Fibroblast of peridontal ligament (primary cell): ENCODE results near the gene GLI3.

Experiments
- DNase-seq: peaks from one replicate; pipeline ENCODE4 v3.0.0-alpha.2; 2010; ENCODE audit errors: extremely low read depth

GLI3 gene

DNA sequence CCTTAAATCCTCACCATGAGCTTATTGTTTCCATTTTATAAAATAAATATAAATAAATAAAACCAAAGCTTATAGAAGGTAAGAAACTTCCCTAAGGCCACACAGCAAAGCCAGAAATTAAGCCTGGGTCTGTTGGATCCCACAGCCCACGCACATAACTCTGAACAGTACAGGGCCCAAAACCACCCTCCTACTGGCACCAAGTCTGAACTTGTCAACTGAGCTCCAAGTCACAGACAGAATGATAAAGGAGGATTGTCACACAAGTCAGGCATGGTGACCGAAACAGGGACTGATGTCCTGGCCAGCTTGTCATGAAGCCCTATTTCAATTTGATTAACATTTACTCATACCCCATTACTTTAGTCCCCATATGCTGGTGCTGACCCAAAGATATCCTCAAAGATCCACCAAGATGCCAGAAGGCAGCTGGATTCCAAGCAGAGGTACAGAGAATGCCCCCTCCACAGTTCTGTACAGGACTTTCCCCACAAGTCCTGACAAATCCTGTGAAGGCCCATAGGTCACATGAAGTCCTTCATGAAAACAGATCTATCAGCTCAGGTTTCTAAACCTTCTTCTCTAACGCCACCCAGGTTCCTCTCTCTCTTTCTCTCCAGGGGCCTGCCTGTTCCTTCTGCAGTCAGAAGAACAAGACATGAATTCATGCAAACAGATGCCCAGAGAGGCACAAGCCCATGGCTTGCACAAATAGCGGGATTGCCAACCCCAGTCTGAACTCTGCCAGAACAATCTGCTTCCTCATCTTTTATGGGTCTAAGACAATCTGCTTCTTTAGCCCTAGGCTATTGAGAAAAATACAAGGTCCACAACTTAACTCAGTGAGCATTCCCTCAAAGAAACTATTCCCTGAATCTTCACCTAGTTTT is 60.9 kb downstream of the GLI3 start:
- DNase-seq, result no peak

DNA sequence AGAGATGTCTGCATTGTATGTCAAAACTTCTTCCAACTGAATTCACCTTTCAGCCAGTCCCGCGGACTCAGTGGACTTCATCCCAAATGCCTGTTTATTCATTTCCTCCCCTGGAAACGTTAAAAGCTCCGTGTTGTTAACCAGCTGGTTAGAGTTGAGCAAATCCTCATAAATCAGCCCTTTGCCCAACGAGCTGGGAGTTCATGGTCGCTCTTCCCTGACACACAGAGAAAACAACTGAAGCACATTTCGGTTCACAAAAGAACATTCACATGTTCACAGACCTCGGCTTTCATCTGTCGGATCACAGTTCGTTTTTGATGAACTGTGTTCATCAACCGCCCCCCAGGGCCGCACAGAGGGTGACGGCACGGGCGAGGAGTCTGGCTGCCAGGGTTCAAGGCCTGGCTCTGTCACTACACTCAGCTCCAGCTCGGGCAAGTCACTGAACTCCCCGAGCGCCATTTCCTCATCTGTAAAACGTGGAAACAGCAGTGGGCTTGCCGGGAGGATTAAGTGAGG is 62.6 kb downstream of the GLI3 start:
- no peak for DNase-seq

DNA sequence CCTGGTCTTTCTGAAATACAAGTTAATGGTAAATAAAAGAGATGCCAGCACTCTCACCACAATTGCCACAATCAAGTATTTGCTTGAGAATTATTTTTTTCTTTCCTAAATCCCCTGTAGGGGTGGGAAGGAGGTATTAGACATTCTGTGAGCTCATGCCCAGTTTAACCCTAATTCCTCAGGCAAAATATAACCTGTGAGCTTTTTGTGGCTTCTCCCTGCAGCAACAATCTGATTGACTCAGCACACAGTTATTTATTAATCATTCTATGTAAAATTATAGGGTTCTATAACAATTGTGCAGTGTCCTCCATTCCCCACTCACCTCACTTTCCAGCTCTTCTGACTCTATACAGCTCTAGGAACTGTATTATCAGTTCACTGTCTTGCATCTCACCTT is 66.3 kb downstream of the GLI3 start:
- no peak for DNase-seq

DNA sequence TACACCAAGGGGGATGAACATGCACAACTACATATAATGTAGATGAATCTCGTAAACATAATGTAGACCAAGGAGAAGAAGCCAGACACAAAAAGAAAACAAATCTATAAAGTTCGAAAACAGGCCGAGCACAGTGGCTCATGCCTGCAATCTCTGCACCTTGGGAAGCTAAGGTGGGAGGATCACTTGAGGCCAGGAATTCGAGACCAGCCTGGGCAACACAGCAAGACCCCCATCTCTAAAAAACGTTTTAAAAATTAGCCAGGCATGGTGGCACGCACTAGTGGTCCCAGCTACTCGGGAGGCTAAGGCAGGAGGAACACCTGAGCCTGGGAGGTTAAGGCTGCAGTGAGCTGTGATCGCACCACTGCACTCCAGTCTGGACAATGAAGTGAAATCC is 68.5 kb downstream of the GLI3 start:
- DNase-seq, result no peak

DNA sequence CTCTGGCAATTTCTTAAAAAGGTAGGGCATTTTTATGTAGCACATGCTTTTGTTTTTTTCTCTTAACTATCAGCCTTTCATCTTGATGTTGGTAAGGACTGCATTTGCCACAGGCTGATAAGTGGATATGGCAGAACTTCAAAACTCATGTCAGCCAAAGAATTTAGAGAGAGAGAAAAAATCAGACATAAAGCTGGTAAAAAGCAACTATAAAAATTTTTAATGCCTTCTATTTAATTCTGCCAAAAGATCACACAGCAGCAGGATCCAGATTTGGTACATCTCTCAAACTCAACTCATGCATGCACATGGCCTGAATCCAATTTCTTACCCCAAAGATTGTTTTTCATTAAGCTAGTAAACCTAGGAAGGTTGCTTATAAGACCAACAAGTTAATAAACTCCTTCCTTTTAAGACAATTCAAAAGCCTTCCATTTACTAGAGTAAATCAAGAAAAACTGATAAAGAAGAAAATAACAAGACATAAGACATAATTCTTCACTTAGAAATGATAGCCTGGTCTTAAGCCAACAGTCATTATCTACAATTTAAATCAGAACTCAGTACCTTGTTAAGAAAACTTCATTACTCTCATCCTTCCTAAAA is 69.3 kb downstream of the GLI3 start:
- DNase-seq, result peak; percentile 45

DNA sequence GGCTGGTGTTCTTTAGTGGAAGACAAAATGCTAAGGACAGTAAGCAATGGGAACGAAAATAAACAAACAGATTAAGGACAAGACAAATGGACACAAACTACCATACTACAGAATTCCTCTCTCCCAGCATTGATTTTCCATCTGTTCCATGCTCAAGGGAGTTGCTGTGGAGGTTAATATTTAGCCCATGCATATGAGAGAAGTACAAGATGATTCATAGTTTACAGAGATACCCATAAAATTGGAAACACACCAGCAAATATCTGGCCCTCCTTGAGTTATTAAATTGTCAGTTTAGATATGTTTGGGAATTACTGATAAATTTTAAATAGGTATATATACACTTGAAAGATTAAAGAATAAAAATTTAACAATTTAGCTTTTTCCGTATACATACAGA is 69.8 kb downstream of the GLI3 start:
- DNase-seq, result peak; percentile 23

DNA sequence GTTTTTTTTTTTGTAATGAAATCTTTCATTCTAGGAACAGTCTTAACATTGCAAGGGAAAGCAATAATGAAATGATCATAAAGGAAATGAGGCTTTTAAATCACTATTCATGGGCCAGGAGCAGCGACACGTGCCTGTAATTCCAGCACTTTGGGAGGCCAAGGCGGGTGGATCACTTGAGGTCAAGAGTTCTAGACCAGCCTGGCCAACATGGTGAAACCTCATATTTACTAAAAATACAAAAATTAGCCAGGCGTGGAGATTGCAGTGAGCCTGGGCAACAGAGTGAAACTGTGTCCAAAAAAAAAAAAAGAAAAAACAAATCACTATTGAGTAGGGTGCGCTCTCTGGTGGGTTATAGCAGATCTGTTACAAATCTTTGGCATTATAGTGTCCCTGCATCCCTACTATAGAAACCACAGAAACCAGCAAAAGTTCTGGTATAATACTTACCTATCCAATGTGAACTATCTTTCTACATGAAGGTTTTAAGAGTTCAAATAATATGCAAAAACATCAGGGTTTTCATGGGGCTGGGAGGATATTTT is 72.1 kb downstream of the GLI3 start:
- DNase-seq, result no peak

DNA sequence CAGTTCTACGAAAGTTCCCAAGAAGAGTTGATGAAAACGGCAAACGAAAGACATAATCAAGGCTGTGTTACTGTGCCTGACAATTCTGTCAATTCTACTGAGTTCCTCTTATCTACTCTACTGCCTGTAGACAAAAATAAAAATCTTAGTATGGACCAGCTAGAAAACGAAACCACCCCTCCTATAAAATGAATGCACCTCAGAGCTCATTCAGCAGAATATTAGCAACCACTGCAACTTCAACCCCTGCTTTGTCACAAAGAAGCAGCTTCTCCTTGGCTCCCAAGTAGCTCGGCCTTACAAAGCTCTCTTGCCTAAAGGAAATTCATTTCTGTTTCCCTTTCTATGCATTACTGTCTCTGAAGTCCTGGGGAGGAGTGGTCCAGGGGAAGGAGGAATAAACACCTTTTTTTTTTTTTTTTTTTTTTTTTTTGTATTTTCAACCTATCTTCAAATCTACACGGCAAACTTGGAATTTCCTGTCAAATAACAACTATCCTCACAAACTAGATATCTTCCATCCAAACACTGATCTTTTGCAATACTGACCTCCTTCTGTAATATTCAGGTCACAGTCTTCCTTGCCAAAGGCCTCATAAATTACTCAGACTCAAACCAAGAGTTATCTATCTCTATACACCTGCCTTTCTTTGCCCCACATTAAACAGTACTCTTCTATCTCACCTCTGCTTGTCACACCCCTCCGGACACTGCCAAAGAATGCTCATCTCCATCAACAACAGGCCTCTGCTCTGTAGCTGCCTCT is 74.3 kb downstream of the GLI3 start:
- no peak for DNase-seq

DNA sequence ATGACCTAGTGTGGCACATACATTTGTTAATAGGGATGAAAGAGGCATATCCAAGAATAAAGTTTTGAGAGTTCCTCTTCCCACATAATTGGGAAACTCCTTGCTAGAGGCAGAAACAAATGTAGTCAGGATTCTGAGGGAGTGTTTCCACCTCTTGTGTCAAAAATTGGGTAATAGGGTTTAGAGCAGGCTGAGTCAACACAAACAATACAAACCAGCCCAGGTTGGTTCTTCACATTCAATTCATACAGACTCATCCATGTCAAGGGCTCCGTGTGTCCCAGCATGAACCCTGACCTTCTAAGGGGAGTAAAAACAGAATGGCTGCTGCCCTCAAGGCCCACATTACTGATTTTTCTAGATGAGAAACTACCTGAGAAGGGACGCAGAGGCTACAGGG is 75.3 kb downstream of the GLI3 start:
- peak; percentile 13 for DNase-seq

DNA sequence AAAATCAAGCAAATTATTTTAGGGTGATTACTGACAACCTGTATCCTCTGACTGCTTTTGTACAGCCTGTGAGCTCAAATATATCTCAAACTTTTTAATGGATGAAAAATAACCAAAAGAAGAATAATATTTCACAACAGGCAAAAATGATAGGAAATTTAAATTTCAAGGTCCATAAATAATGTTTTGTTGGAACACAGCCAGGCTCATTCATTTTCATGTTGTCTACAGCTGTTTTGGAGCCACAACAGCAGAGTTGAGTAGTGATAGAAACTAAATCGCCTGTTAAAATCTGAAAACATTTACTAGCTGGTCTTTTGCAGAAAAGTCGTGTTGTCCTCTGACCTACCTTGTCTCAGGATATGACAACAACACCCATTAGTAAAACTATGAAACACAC is 75.9 kb downstream of the GLI3 start:
- no peak for DNase-seq

DNA sequence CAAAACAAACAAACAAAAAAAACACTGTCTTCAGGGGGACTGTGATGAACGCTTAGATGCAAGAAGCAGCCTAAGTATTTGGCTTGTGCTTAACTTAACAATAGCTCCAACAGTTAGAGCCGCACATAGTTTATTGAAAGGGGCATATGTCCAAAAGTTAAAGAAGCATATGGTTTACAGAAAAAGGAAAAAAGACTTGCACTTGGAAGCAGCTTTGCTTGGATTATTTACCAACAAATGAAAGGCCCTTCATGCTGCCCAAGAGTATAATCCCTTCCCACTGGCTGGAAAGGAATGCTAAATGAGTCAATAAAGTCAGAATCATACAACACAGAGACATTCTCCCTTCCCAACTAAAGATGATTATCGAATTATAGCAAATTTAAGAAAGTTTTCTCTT is 77.9 kb downstream of the GLI3 start:
- DNase-seq, result peak; percentile 75

DNA sequence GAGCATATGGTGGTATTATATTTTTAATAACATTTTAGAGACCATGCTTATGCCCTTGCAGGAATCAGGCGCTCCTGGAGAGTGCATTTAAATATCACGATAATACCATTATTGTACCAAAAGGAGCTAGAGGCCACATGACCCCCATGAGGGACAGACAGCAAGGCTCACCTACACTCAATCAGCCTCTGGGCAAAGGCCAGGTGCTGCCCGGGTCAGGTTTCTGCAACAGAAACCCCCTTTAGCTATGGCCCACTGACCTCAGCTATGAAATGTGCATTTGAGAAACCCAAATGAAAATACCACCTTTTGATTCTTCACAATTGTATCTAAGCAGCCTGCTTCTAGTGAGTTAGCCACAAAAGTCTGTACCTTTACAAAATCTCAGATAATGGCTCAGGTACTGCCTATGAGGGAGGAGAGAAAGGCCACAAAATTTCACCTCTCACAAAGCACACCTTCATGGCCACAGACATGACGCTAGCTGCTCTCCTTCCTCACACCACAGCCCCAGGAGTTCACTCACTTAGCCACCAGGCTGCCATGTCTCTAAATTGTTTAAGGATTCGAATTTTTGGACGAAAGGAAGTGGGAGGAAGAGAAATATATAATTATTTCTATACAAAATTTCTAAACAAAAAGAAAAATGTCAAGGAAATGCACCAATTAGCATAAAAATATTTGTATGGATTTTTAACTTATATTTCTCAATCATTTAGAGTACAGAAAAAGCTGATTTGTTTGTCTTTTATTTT is 79.9 kb downstream of the GLI3 start:
- no peak for DNase-seq

DNA sequence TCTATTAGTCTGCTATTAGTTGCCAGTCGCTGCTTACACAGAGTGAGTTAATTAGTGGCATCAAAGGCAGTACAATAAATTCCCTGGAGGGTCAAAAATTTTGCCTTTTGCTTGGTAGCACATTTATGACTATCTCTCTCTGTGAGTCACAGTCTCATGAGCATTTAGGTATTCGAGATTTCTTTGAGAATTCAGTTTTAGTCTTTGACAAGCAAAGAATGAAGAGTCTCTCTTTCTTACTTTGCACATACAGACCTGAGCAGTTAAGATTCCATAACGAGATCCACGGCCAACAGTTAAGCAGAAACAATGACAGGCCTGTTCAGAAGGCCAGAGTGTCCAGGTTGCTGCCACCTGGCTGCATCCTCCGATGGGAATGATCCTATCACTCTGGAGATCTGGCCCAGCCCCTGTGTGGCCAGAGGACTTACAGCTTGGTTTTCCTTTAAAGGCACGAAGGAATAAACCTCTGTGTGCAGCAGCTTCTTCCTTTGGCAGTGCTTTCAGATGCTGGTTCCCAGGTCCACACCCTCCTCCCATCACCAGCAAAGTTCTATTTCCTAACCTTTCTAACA is 80.6 kb downstream of the GLI3 start:
- DNase-seq, result peak; percentile 34

DNA sequence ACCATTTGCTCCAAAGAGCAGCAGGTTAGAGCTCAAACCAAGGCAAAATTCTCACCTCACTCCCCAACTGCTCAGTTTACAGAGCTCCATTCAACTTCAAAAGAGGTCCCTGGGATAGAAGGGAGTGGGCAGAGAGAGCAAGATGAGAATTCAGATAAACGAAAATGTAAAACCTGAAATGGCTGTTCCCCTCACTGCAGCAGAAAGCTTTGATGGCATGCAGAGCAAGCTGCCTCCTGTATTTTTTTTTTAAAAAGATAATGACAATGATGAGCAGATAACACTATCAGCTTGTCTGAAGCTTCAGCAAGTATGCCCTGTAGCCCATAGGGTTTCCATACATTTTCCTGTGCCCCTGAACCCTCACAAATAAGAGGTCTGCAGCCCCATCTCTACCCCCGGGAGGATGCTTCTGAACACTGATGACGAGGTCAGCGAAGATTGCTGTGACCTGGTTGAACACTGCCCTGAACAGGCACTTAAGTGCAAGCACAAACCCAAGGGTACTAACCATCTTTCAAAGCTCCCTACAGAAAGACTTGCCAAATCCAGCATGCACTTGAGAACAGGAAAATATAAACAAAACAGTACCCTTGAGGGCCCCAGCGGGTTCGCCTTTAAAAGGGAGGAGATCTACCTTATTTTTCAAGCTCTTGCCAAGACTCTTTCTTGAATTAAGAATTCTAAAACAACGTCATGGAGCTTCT is 81.3 kb downstream of the GLI3 start:
- DNase-seq, result no peak

DNA sequence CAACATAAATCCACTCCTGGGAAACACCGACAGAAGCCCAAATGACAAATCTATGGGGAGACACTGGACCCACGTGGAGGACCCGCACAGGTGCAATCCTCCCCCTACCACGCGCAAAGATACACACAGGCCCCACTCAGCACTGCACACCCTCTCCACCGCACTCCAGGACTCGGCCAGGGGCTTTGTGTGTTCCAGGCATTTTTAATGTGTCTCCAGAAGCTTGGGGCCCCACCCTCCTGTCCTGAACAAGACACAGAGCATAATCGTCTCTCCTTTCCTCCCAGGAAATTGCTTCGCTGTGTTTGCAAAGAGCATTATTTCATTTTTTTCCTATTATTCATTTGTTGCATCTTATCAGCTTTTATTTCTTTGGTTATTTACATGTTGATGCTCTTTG is 82.8 kb downstream of the GLI3 start:
- no peak for DNase-seq

DNA sequence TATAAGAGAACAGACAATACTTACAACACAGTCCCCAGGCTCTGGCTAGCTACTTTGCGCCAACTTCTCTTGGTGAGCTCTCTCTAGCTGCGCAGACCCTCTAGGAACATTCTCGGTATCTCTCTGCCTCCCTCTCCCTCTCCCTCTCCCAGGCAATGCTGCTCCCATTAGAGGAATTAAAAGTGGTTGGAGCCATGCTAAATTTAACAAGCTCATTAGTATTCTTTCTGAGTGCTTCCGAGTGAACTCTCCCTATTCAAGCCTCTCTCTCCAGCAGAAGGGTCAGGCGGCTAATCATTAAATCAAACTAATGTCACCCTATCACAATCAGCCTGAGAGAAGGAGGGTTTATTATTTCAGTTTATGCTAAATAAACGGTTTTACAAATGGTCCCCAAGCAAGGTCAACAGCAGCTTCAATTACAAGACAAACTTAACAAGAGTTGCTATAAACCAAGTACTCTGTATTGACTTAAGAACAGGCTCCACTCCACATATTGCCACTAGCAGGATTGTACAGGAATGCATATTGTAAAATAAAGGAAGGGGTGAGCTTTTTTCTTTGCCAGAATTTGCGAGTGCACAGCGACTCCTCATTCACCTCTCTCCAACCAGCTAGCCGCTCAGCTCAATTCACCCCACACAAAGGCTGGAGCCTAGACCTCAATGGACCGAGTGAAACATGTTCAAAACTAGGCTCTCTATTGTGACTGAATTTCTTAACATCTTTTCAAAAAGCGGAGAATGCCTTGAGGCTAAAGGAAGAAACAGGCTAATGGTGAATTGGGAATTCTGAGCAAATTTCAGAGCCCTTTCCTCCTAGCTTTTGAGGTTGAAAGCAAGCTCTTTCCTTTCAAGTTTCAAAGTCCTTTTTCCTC is 84.4 kb downstream of the GLI3 start:
- DNase-seq, result no peak

DNA sequence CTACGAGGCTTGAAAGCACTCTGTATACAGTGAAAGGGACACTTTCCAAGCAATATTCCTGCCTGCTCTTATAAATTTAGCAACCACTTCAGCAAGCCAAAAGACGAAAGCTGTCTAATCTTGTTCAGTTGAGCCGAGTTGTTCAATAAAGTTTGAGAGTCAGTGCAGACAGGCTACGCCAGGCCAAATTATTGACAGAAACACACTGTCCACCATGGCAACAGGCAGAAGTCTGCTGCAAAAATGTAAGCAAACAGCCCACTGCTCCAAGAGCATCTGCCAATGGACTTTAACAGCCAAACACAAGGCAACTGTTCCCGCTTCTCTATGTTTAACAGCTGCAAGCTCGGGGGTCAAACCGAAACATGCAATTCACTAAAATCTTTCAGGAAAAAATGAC is 85.7 kb downstream of the GLI3 start:
- peak; percentile 79 for DNase-seq

DNA sequence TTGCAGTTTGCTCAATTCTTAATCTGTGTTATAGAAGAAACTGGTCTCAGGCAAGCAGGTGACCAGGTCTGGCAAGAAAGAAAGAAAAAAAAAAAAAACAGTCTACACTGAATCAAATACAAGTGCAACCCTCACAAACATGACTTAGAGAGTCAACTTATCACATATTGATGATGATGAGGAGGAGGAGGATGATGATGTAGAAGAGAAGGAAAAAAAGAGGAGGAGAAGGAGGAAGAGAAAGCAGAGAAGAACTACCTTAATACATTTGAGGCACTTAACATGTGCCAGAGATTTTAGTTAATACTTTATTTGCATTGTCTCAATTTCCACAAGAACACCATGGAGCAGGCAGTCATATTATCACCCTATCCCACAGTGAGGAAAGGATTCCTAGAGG is 91.5 kb downstream of the GLI3 start:
- no peak for DNase-seq

DNA sequence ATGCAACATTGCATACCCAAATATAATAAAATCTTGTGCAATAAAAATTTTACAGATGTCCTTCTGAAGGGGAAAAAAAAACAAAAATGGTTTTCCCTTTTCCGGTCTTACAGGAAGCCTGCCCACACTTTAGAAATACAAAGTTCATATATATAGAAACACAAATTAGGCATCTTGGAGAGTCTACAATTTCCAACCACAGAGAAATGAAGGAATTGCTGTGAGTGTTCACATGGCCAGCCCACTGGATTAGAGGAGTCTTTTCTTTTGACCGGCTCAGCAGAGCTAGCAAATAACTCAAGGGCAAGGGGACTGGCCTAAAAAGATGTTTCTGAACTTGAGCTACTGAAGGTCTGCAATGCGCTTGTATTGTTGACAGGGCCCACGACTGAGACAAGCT is 92.4 kb downstream of the GLI3 start:
- DNase-seq, result peak; percentile 93
